Stomach (tissue), 4 donors: Measurements from ENCODE around the gene LNX2.

Source experiments
- CTCF ChIP-seq, 7 experiments: fragments of 450-650 bp in 4 of 7; fragments of 200-600 bp in 3 of 7; sonication (generic) in 3 of 7; IDR thresholded peaks; one replicate each; pipeline ENCODE4 v1.5.1; 2016 to 2019; ENCODE audit warnings: antibody characterized with exemption in 7 of 7, control low read depth in 2 of 7, mild to moderate bottlenecking in 1 of 7
- POLR2A ChIP-seq, 4 donors: fragments of 450-650 bp; IDR thresholded peaks; one replicate each; pipeline ENCODE4 v1.6.1; 2016; ENCODE audit warnings: antibody characterized with exemption in 4 of 4, control low read depth in 2 of 4, mild to moderate bottlenecking in 1 of 4, moderate library complexity in 1 of 4

DNA sequence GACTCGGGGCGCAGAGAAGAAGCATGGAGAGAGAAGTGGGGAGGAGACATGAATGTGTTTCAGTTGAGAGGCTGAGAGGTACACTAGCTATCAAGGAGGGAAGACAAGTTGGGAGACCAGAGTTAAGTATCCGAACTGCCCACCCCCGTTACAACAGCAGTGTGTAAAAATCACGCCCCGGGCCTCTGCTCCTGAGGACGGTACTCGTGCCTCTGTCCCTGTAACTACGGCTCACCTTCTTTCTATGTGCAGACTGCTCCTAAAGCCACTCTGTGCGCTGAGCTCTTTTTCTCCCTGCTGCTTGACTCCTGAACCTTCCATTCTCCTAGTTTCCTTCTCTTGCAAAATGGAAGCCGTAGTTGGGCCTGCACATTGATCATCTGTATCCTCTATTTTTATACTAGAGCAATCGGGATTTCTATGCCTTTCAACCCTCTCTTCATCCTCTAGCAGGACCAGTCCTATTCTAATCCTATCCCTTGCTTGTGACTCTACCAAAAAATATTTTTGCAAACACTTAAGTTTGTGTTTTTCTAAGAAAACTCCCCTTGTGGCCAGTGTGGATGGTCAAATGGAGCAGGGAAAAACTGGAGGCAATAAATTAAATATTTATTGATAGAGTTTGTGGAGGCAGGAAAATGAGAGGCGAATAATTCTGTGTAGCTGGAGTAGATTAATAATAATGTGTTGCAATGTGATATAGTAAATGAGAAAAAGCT is 1.9 kb upstream of the LNX2 start:
- TF ChIP-seq CTCF (IDR thresholded peaks at IDR 0.05): peak in 1 of 7 experiments; percentile 8
- no peak for TF ChIP-seq POLR2A (IDR thresholded peaks at IDR 0.05)
